ENCODE results near the gene ADAM12. TPM values are rescaled to one million over a fixed set of nuclear protein-coding genes. Genes with fewer than 3 reads are reported as not detected.

The ADAM12 gene
- total and polyA plus RNA-seq, 11 donors: 0.04 to 11.2 (median 0.82) TPM; not detected in 1

GRCh38 chr10:126155528-126155927 lies 232.7 kb downstream of the ADAM12 start:
- intact Hi-C loops (cut with DNase I): no loop called here
- Histone ChIP-seq H3K27me3 (no peaks in the 10 kb centered on the region), H3K9me3 (peaks cover 0 to 18% (median 10%) of the 10 kb centered on the region in 12 donors), H3K27ac (peak overlapping the region in 1 of 12 donors; percentile 41), H3K36me3 (no peaks in the 10 kb centered on the region), H3K4me3 (no peak overlapping the region), H3K4me1 (peaks cover 0 to 26% (median 3%) of the 10 kb centered on the region in 12 donors)
- DNase-seq: no peak
- no peak for ATAC-seq
- WGBS, 4 donors: 29 to 60% (median 56%) methylated on average over 3 of the region's 3 CpGs
- TF ChIP-seq POLR2A (IDR thresholded peaks at IDR 0.05) (no peak), CTCF (IDR thresholded peaks at IDR 0.05) (no peak)

- Histone ChIP-seq H3K27ac (peak overlapping the region in 3 of 12 donors; percentile 1 to 61 (median 4)), H3K27me3 (no peaks in the 10 kb centered on the region), H3K4me1 (peaks cover 0 to 26% (median 3%) of the 10 kb centered on the region in 12 donors), H3K36me3 (no peaks in the 10 kb centered on the region), H3K9me3 (peaks cover 0 to 25% (median 11%) of the 10 kb centered on the region in 12 donors), H3K4me3 (no peak overlapping the region)
- ATAC-seq (peak in 2 of 4 donors; percentile 15 to 28), DNase-seq (no peak)
- intact Hi-C loops (cut with DNase I): no loop called here
- 29 to 45% (median 35%) methylated on average over 2 of the region's 2 CpGs for WGBS, 4 donors
- no peak for TF ChIP-seq POLR2A (IDR thresholded peaks at IDR 0.05)
- no peak for TF ChIP-seq CTCF (IDR thresholded peaks at IDR 0.05)
Measured at GRCh38 chr10:126153711-126154628, 234.3 kb downstream of the ADAM12 start.

- H3K36me3 ChIP-seq: no peaks in the 10 kb centered on the region
- 60 to 76% (median 67%) methylated on average over 7 of the region's 7 CpGs for WGBS, 4 donors
- TF ChIP-seq POLR2A (IDR thresholded peaks at IDR 0.05): no peak
- no peak for TF ChIP-seq CTCF (IDR thresholded peaks at IDR 0.05)
- no peak overlapping the region for H3K4me3 ChIP-seq
- peaks cover 0 to 25% (median 11%) of the 10 kb centered on the region in 12 donors for H3K9me3 ChIP-seq
- no peak for DNase-seq
- H3K27me3 ChIP-seq: no peaks in the 10 kb centered on the region
- H3K4me1 ChIP-seq: peaks cover 0 to 8% (median under 1%) of the 10 kb centered on the region in 12 donors
- ATAC-seq: no peak
- intact Hi-C loops (cut with DNase I): no loop called here
- H3K27ac ChIP-seq: peak overlapping the region in 1 of 12 donors; percentile 1
Measured at GRCh38 chr10:126147866-126148587, 240.2 kb downstream of the ADAM12 start.

GRCh38 chr10:126146771-126147170 lies 241.5 kb downstream of the ADAM12 start:
- DNase-seq (no peak), ATAC-seq (no peak)
- intact Hi-C loops (cut with DNase I): no loop called here
- TF ChIP-seq POLR2A (IDR thresholded peaks at IDR 0.05): no peak
- Histone ChIP-seq H3K36me3 (no peaks in the 10 kb centered on the region), H3K4me1 (peaks cover 0 to 8% (median 0%) of the 10 kb centered on the region in 12 donors), H3K9me3 (peaks cover 0 to 19% (median 10%) of the 10 kb centered on the region in 12 donors), H3K27me3 (no peaks in the 10 kb centered on the region), H3K27ac (no peak overlapping the region), H3K4me3 (no peak overlapping the region)
- 90 to 93% (median 92%) methylated on average over 6 of the region's 6 CpGs for WGBS, 4 donors
